K562 (cell line): ENCODE measurements around the gene MED13L. TPM values are rescaled to one million over a fixed set of nuclear protein-coding genes. Genes with fewer than 3 reads are reported as not detected.
A peak's percentile ranks its signal among the peaks of the same experiment; 100 is the strongest.

Source experiments
- ATAC-seq: fragments of 200-7000 bp; cut with Tn5 transposase; 3 replicates; pipeline ENCODE4 v1.9.1; 2020; ENCODE audit warnings: moderate library complexity
- BruUV-seq: library from RNA; stranded (reverse); fragments of 400-500 nt; replicated peaks from 2 replicates; lab custom pipeline; 2021; lab: Mats Ljungman, UMichigan
- CTCF ChIA-PET: fragments of 300-600 bp; formaldehyde crosslinking; extraction: SDS; loops from one replicate; lab custom pipeline; 2021; ENCODE audit warnings: low intra/inter-chr PET ratio; lab: Yijun Ruan, JAX
- POLR2A ChIA-PET: fragments of 300-600, 350-650 bp; sonication (Branson Sonifier 250); formaldehyde crosslinking; extraction: SDS; loops from one replicate; lab custom pipeline; 2021; ENCODE audit warnings: antibody characterized with exemption, inconsistent platforms; lab: Yijun Ruan, JAX
- DNase-seq, 4 experiments: peaks; one replicate each; pipeline versions ENCODE4 v3.0.0 to v3.0.0-alpha.2; 2011 to 2018; ENCODE audit warnings: low spot score in 3 of 4, mixed read lengths in 3 of 4; ENCODE audit errors: extremely low read depth in 1 of 4
- FAIRE-seq: peaks from 2 replicates; lab custom pipeline; 2011; peaks lifted over from hg19 to GRCh38; lab: Jason Lieb, UNC
- H2AFZ ChIP-seq: 2 replicates; pipeline ENCODE4 v1.6.0; 2011; ENCODE audit warnings: low read depth, low read length, control low read depth, inconsistent platforms
- H3K27ac ChIP-seq: fragments of 200-600 bp; 3 replicates; pipeline ENCODE4 v1.8.0; 2011; ENCODE audit warnings: low read depth, mild to moderate bottlenecking, control low read depth, inconsistent platforms, low read length, moderate library complexity, mixed read lengths; ENCODE audit errors: extremely low read depth
- H3K27me3 ChIP-seq, 2 experiments: fragments of 300-600 bp in 1 of 2; 2 replicates in 1 of 2; 3 replicates in 1 of 2; pipeline versions ENCODE4 v1.6.0 to v1.8.0; 2011; ENCODE audit warnings: inconsistent platforms in 2 of 2, low read length in 2 of 2, mild to moderate bottlenecking in 1 of 2, mixed read lengths in 1 of 2, moderate library complexity in 1 of 2; ENCODE audit not compliant: control insufficient read depth in 2 of 2, insufficient read depth in 2 of 2
- H3K36me3 ChIP-seq: fragments of 300-600 bp; 3 replicates; pipeline ENCODE4 v1.8.0; 2011; ENCODE audit warnings: mild to moderate bottlenecking, low read length, inconsistent platforms; ENCODE audit not compliant: control insufficient read depth, insufficient read depth
- H3K4me1 ChIP-seq, 2 experiments: fragments of 200-600 bp in 1 of 2; replicated peaks in 1 of 2; 2 replicates in 1 of 2; 3 replicates in 1 of 2; pipeline versions ENCODE4 v1.5.1 to v1.8.0; 2011; ENCODE audit warnings: inconsistent platforms in 2 of 2, low read length in 2 of 2, mild to moderate bottlenecking in 1 of 2, mixed read lengths in 1 of 2, moderate library complexity in 1 of 2; ENCODE audit not compliant: control insufficient read depth in 2 of 2, insufficient read depth in 2 of 2
- H3K4me2 ChIP-seq: 2 replicates; pipeline ENCODE4 v1.6.1; 2011; ENCODE audit warnings: low read length, control low read depth, inconsistent platforms, mixed read lengths; ENCODE audit not compliant: insufficient read depth
- H3K4me3 ChIP-seq: fragments of 200-600 bp; sonication (generic), shearing (Covaris generic); 2 replicates; pipeline ENCODE4 v1.5.1; 2016; ENCODE audit warnings: control low read depth, inconsistent platforms
- H3K79me2 ChIP-seq: fragments of 200-600 bp; 3 replicates; pipeline ENCODE4 v1.8.0; 2011; ENCODE audit warnings: low read length, inconsistent platforms; ENCODE audit not compliant: control insufficient read depth, insufficient read depth
- H3K9ac ChIP-seq, 2 experiments: 2 replicates each; pipeline versions ENCODE4 v1.6.0 to v1.6.1; 2011; ENCODE audit warnings: low read depth in 2 of 2, low read length in 2 of 2, control low read depth in 1 of 2, inconsistent platforms in 1 of 2, mild to moderate bottlenecking in 1 of 2, mixed read lengths in 1 of 2; ENCODE audit not compliant: insufficient read depth in 1 of 2
- H3K9me1 ChIP-seq: one replicate; pipeline ENCODE4 v1.6.0; 2011; ENCODE audit warnings: inconsistent platforms, mild to moderate bottlenecking, low read length, moderate library complexity; ENCODE audit not compliant: control insufficient read depth, insufficient read depth
- H3K9me3 ChIP-seq: replicated peaks from 2 replicates; pipeline ENCODE4 v1.5.1; 2011; ENCODE audit warnings: low read depth, low read length, inconsistent platforms; ENCODE audit not compliant: control insufficient read depth, insufficient read depth
- H4K20me1 ChIP-seq: replicated peaks from 2 replicates; pipeline ENCODE4 v1.6.1; 2011; ENCODE audit warnings: low read length, inconsistent platforms, mixed read lengths; ENCODE audit not compliant: control insufficient read depth, insufficient read depth
- ATF7 ChIP-seq: fragments of 450-650 bp; IDR thresholded peaks from 2 replicates; pipeline ENCODE4 v1.7.1; 2014; ENCODE audit warnings: mild to moderate bottlenecking, moderate library complexity
- CBFA2T3 ChIP-seq: fragments of 450-650 bp; IDR thresholded peaks from 2 replicates; pipeline ENCODE4 v1.6.1; 2017
- SMARCA4 ChIP-seq: fragments of 450-650 bp; IDR thresholded peaks from 2 replicates; pipeline ENCODE4 v1.6.1; 2016
- WGBS: fragments of 100-300 bp; shearing (Covaris generic); methylation state at CpG from one replicate; pipeline ENCODE4 v1.1.6; 2016; ENCODE audit warnings: low coverage, mixed read lengths; ENCODE audit not compliant: insufficient coverage; ENCODE audit errors: missing lambda C conversion rate; 5-methylcytosine and 5-hydroxymethylcytosine counted together
- in situ Hi-C: fragments of 300-500 bp; cut with MboI; formaldehyde crosslinking; loops from 4 replicates; pipeline ENCODE4 v1.15.0; 2018; ENCODE audit warnings: inconsistent platforms, mixed read lengths
- intact Hi-C: fragments of 100-400 bp; cut with micrococcal nuclease; formaldehyde crosslinking; loops from 2 replicates; pipeline ENCODE4 v1.14.2; 2022
- polyA plus RNA-seq, 8 experiments: library from polyadenylated mRNA; depleted of rRNA in 4 of 8; stranded (reverse) in 5 of 8; unstranded in 3 of 8; fragments of >200 nt; fragmentation: Nextera tagmentation in 2 of 8; fragmentation: Illumina TruSeq in 1 of 8; extraction: Ambion mirVana in 2 of 8; extraction: Trizol in 1 of 8; gene quantifications; 2 replicates each; pipeline versions ENCODE4 v1.2.1 to v1.2.3, GENCODE V29; 2011 to 2014; ENCODE audit warnings: inconsistent platforms in 1 of 8, missing spikeins in 1 of 8
- total RNA-seq, 7 experiments: library from RNA; depleted of rRNA in 6 of 7; stranded (reverse); fragments of >200 nt in 6 of 7; fragmentation: Illumina TruSeq in 2 of 7; extraction: Trizol in 2 of 7; gene quantifications; 2 replicates each; pipeline versions ENCODE4 v1.2.1 to v1.2.3, GENCODE V29; 2011 to 2021; ENCODE audit warnings: low replicate concordance in 1 of 7
- TF ChIP-seq, protein P1 (sequence below), 2 experiments: fragments of 450-650 bp in 1 of 2; IDR thresholded peaks; 2 replicates each; pipeline ENCODE4 v1.6.1; 2011 to 2017; ENCODE audit warnings: low read depth in 2 of 2, antibody characterized with exemption in 1 of 2, borderline replicate concordance in 1 of 2, low read length in 1 of 2, mild to moderate bottlenecking in 1 of 2, mixed read lengths in 1 of 2; ENCODE audit not compliant: control insufficient read depth in 1 of 2
- TF ChIP-seq, protein P2 (sequence below): sonication (generic); IDR thresholded peaks from 2 replicates; pipeline ENCODE4 v1.6.1; 2016
- TF ChIP-seq, protein P3 (sequence below): fragments of 250-450 bp; sonication (Bioruptor Pico); IDR thresholded peaks from 2 replicates; pipeline ENCODE4 v1.6.1; 2021; ENCODE audit warnings: mild to moderate bottlenecking
- TF ChIP-seq, protein P4 (sequence below), 3 experiments: IDR thresholded peaks in 2 of 3; conservative IDR thresholded peaks in 1 of 3; 2 replicates each; pipeline ENCODE4 v1.5.1; 2011 to 2012; ENCODE audit warnings: low read length in 3 of 3, mild to moderate bottlenecking in 3 of 3, control low read depth in 2 of 3, improper control_type of control experiment in 1 of 3, inconsistent platforms in 1 of 3, low read depth in 1 of 3, mixed read lengths in 1 of 3, moderate library complexity in 1 of 3; ENCODE audit not compliant: insufficient read depth in 2 of 3

MED13L gene
- total and polyA plus RNA-seq, 9 of the 15 experiments (the other 6 are each of a cell fraction or from before 2014, with no cell fraction given), result 13.4 to 90.3 (median 36.9) TPM

DNA sequence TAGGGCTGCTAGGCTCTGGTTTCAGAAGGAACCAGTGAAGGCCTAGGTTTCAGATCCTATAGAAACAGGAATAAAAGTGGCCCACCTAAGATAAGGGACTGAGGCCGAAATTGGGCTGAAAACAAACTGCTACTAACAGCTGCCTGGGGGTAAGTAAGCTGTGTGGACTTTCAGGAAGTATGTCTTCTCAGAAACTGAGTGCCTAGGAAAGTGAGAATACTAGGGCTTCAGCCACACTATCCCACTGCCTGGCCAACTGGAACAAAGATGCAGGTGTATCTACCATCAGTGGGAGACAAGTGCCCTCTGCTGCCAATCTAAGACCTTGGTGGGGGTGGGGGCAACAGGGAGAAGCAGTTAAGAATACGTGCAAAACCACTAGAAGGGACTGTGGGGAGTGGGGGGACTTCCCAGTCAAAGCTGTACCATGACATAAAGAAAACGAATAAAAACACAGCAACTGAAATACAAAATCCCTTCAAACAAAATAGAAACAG, 82.5 kb downstream of the MED13L start:
- peaks cover 12 to 29% of the 10 kb centered on the region in 2 experiments; a peak in 4 of 5 replicates for H3K4me1 ChIP-seq
- POLR2A ChIA-PET, result interaction anchor here (0.7 kb wide), 2 partner anchors 33 to 65 kb away, joined by 3 to 4 read pairs; no protein-coding TSS in a partner anchor
- no peaks in the 10 kb centered on the region for H3K36me3 ChIP-seq
- peak overlapping the region; percentile 22; the same call in 1 of the 2 replicates for H2AFZ ChIP-seq
- no peaks in the 10 kb centered on the region for H3K9me3 ChIP-seq
- H4K20me1 ChIP-seq, result 0 out of 2 replicates have a peak, but pooled peaks cover 7% of the 10 kb centered on the region
- H3K9ac ChIP-seq, result peak overlapping the region; percentile 23 to 31; a peak in 2 of 4 replicates
- TF ChIP-seq, protein P1, sequence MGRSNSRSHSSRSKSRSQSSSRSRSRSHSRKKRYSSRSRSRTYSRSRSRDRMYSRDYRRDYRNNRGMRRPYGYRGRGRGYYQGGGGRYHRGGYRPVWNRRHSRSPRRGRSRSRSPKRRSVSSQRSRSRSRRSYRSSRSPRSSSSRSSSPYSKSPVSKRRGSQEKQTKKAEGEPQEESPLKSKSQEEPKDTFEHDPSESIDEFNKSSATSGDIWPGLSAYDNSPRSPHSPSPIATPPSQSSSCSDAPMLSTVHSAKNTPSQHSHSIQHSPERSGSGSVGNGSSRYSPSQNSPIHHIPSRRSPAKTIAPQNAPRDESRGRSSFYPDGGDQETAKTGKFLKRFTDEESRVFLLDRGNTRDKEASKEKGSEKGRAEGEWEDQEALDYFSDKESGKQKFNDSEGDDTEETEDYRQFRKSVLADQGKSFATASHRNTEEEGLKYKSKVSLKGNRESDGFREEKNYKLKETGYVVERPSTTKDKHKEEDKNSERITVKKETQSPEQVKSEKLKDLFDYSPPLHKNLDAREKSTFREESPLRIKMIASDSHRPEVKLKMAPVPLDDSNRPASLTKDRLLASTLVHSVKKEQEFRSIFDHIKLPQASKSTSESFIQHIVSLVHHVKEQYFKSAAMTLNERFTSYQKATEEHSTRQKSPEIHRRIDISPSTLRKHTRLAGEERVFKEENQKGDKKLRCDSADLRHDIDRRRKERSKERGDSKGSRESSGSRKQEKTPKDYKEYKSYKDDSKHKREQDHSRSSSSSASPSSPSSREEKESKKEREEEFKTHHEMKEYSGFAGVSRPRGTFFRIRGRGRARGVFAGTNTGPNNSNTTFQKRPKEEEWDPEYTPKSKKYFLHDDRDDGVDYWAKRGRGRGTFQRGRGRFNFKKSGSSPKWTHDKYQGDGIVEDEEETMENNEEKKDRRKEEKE (IDR thresholded peaks at IDR 0.05; ENCODE audit: borderline replicate concordance in 1 of 2, control insufficient read depth in 1 of 2, low read depth in 2 of 2, low read length in 1 of 2), result no peak
- TF ChIP-seq, protein P2, sequence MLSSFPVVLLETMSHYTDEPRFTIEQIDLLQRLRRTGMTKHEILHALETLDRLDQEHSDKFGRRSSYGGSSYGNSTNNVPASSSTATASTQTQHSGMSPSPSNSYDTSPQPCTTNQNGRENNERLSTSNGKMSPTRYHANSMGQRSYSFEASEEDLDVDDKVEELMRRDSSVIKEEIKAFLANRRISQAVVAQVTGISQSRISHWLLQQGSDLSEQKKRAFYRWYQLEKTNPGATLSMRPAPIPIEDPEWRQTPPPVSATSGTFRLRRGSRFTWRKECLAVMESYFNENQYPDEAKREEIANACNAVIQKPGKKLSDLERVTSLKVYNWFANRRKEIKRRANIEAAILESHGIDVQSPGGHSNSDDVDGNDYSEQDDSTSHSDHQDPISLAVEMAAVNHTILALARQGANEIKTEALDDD, result peak; percentile 68; the same call in 1 of the 2 replicates
- TF ChIP-seq, protein P3, sequence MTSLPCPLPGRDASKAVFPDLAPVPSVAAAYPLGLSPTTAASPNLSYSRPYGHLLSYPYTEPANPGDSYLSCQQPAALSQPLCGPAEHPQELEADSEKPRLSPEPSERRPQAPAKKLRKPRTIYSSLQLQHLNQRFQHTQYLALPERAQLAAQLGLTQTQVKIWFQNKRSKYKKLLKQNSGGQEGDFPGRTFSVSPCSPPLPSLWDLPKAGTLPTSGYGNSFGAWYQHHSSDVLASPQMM (CRISPR knock-in tag), result no peak
- TF ChIP-seq CBFA2T3 (peak; percentile 17; the same call in 1 of the 2 replicates), SMARCA4 (peak; percentile 32; the same call in 1 of the 2 replicates), ATF7 (no peak)
- TF ChIP-seq, protein P4, sequence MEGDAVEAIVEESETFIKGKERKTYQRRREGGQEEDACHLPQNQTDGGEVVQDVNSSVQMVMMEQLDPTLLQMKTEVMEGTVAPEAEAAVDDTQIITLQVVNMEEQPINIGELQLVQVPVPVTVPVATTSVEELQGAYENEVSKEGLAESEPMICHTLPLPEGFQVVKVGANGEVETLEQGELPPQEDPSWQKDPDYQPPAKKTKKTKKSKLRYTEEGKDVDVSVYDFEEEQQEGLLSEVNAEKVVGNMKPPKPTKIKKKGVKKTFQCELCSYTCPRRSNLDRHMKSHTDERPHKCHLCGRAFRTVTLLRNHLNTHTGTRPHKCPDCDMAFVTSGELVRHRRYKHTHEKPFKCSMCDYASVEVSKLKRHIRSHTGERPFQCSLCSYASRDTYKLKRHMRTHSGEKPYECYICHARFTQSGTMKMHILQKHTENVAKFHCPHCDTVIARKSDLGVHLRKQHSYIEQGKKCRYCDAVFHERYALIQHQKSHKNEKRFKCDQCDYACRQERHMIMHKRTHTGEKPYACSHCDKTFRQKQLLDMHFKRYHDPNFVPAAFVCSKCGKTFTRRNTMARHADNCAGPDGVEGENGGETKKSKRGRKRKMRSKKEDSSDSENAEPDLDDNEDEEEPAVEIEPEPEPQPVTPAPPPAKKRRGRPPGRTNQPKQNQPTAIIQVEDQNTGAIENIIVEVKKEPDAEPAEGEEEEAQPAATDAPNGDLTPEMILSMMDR (IDR thresholded peaks at IDR 0.05 in 2 of 3, conservative IDR thresholded peaks at IDR 0.05 in 1 of 3; ENCODE audit: insufficient read depth in 2 of 3, low read depth in 1 of 3, low read length in 3 of 3), result peak in 1 of 3 experiments; percentile 26; a peak in 1 of 6 replicates
- intact Hi-C loops (loop anchor here (10.0 kb wide), 2 partner anchors 50 to 130 kb away; no protein-coding TSS in a partner anchor), in situ Hi-C loops (no loop called here)
- ATAC-seq (peak; percentile 58), DNase-seq (peak in 1 of 4 experiments; percentile 53), FAIRE-seq (peak; percentile 11)
- no peaks in the 10 kb centered on the region for H3K27me3 ChIP-seq
- H3K79me2 ChIP-seq, result peaks cover 93% of the 10 kb centered on the region
- WGBS, result 2% methylated on average over 3 of the region's 3 CpGs
- H3K27ac ChIP-seq, result peak overlapping the region; percentile 55
- H3K9me1 ChIP-seq, result no peaks in the 10 kb centered on the region
- BruUV-seq, result no TSS peak
- peak overlapping the region; percentile 63 for H3K4me2 ChIP-seq
- CTCF ChIA-PET, result interaction anchor here (0.5 to 0.6 kb wide), 2 partner anchors 30 to 174 kb away, joined by 3 read pairs; no protein-coding TSS in a partner anchor
- H3K4me3 ChIP-seq, result no peak overlapping the region
